ENCODE results near the gene SLCO2A1.

SLCO2A1 gene

DNA sequence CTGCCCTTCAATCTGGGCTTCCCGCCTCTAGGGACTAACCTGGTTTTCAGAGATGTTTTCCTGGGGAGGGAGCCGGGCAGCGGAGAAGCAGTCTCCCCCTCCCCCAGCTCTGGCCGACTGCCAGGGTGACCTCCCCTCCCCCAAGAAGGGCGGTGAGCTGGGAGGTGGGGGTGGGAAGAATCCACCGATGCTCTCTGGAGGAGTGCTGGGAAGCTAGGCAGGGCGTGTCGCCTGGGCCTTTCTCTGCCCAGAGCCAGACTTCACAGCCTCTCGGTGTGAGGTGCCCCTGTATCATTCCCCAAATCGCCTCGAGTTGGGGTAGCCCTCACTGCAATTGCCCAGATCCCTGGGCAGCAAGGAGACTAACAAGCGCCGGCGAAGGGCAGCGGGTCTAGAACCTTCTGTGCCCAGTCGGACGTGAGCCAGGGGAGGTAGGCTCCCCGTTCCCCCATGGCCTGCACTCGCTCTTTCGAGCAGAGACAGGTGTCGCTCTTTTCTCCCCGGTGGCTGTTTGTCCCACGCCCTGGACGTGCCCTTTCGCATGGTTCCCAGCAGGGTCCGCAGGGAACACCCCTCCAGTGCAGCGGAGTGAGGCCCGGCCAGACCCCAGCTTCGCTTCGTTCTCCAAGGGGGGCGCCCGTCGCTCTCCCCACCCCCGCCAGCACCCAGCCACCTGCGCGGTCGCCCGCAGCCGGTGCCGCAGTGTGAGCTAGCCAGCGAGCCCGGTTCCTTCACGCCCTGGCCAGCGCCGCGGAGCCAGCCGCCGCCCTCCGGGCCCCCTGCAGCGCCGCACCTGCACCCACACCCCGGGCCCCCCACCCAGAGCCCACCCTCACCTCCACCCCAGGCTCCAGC, 135.1 kb downstream of the SLCO2A1 start:
- DNase-seq, result no peak

DNA sequence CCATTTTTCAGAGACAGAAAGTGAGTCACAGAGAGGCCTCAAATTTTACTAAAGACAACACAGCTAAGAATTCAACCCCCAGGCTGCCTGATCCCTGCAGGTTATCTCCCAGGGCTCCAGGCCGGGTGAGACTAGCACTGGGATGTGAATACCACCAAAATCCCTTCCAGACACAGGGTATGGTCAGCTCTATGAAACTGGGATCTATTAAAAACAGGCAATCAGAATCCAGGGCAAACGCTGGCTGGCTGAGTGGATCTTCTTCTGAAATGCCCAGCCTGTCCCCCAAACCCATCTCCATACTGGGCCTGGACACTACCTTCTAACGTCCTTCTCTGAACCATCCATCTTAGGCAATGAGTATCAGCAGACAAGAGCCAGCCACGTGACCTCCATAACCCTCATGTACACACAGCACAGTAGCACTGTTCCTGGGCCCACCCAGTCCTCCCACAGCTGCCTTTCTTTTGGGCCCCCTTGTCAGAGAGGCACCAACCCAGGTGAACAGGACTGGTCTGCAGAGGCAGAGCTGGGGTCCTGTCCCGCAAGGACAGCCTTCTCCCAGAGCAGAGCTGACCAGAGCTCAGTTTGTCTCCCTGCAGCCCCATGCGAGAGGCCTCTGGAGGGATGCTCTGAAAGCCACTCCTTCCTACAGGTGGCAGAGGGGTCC, 135.9 kb downstream of the SLCO2A1 start:
- no peak for DNase-seq

GRCh38 chr3:133892541-133893231, 137.0 kb downstream of the SLCO2A1 start:
- no peak for DNase-seq

GRCh38 chr3:133891662-133892378, 137.9 kb downstream of the SLCO2A1 start:
- DNase-seq, result no peak

DNA sequence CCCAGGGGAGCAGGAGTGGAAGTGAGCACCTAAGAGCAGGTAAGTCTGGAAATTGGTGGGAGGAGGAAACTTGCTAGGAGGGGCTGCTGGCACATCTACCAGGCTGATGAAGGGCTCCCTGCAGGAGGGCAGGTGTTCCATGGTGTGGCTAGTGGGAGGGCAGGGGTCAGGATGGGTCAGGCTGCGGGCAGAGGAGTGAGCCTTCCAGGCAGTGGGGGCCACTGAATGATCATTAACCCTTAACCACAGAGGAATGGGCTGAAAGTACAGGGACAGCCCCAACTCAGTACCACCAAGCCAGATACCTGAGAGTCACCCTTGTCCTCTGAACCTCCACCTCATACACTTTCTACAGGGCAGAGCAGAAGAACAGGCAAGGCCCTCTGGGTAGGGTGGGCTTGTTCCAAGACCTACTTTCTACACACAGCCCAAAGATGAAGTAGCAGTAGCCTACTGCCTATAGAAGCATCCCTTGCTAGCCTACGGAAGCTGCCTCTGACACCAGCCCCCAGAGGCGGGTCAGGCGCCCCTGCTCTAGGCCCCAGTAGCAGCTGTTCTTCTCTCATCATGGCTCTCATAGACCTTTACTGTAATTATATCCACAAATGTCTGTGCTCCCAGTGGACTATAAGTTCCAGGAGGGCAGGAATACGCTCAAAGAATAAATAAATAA, 138.6 kb downstream of the SLCO2A1 start:
- no peak for DNase-seq

GRCh38 chr3:133890037-133890436, 139.7 kb downstream of the SLCO2A1 start:
- DNase-seq, result no peak

DNA sequence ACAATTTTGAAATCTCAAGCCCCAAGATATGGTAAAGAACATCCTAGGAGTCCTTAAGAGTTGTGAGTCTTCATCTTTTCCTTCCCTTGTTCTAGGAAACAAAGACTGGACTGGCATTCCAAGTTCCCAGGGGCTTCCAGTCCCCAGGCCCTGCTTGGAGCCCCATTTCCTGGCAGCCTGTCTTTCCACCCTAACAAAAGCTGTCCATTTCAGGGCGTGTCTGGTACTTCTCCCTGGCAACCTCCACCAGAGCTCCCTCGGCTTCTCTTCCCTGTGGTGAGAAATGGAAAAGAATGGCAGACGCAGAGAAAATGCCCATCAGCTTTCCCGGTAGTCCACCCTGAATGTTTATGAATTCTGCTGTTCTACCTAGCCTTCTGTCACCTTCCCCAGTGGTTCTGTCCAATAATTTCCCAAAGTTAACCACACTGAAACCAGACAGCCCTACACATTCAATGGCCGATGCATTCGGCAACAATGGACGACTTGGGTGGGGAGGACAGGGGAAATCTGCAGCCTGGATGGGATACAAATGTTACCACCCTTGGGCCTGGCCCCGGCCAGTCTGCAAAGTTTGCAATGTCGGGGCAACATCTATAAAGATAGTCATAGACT, 140.9 kb downstream of the SLCO2A1 start:
- DNase-seq, result no peak

- DNase-seq, result no peak
These were observed 141.7 kb downstream of the SLCO2A1 start for GRCh38 chr3:133887803-133888703.

DNA sequence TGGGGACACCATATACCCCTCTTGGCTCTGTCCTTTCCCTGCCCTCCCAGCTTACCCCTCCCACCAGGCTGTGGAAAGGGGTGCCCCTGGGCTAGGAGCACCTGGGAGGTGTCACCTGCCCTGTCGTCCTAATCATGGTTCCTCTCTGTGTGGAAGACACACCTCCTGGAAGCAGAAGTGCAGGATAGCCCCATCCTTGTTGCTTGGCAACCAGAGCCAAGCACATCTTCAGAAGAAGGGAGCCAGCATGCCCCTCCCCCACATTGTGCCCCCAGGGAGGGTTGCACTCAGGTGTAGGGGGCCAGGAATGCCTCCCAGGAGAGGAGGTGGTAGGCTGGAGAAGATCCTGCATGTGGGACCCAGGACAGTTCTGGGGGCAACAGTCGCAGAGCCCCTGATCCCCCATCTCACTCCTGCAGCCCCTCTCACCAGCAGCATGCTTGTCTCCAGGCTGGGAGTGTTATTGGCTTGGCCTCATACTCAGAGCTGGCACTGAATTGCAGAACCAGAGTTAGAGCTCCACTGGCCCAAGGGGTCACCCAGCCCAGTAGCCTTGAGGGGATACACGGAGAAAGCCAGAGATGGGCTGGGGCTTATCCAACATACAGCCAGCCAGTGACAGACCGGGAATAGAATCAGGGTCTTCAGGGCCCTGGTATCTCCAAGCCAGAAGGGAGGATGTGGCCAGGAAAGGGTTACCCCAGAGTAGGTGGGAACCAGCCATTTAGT, 142.5 kb downstream of the SLCO2A1 start:
- no peak for DNase-seq

DNA sequence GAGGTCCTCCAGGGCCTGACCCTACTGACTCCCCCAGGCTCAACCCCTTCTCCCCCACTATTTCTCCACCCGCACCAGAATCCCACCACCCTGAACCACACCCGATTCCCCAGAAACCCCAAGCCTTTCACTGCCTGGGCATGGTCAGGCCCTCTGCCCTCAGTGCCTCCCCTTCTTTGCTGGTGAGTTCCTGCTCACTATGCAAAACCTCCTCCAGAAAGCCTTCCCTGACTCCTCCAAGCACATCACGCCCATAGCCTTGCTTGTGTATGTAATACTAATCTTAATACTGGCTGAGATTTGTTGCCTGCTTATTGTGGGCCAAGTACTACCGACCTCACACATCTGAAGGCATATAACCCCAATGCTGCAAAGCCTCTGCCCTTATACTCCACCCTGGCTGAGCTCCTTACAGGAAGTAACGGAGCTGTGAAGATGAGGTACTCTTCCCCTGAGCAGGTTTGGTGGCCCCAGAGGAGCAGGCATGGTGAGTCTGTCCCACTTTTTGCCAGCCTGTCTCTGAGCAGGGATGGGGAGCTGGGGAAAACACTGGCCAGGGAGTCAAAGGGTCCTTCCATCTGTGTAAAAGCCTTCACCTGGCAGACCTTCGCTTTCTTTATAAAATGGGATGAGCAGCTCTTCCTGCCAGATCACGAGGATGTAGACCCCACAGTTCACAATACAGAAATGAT, 143.5 kb downstream of the SLCO2A1 start:
- no peak for DNase-seq

GRCh38 chr3:133884887-133885711, 144.6 kb downstream of the SLCO2A1 start:
- no peak for DNase-seq

- DNase-seq, result no peak
These were observed 145.5 kb downstream of the SLCO2A1 start for GRCh38 chr3:133884054-133884886.

DNA sequence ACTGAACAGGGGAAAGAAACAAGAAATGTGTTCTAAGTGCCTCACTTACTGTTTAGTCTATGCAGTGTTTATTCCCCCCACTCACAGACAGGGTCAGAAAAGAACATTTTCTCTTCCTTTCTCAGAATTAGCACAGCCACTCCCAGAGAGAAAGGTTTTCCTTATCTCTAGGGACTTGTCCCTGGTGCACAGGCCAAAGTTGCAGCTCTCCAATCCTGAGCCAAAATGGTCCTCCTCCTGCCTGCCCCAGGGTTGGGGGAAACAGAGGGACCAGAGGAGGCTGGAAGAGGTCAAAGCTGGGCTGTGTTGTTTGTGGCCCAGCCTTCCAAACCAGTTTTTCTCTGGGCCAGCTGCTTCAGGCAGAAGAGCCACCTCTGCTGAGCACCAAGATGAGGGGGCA, 146.1 kb downstream of the SLCO2A1 start:
- no peak for DNase-seq

DNA sequence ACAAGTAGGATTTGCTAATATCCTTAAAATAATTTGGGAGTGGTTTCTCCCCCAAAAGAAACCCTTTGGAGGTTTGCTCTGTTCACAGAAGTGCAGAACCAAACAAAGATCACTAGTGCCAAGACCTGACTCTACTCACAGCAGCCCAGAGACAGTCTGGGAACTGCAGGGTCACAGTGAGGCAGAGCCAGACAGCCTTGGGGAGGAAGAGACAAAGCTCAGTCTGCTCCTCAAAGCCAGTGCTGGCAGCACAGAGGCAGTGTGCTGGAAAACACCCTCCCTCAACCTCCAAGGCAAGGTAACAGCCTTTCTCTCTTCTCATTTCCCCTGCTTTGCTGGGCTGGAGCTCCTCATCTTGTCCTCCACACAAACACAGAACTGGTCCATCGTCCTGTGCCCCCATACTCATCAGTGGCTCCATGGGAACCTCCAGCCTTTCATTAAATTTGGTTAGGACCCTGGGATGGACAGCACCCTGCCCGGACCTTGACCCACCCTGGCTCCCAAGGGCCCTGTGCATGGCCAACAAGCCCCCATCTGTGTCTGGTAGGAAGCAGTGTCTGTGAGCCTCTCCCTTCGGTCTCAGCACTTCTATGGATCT, 146.6 kb downstream of the SLCO2A1 start:
- DNase-seq, result no peak

- no peak for DNase-seq
These were observed 147.5 kb downstream of the SLCO2A1 start for GRCh38 chr3:133881939-133882825.

GRCh38 chr3:133881492-133881891, 148.2 kb downstream of the SLCO2A1 start:
- no peak for DNase-seq
